ENCODE data around the gene CDK13.
A peak's percentile ranks its signal among the peaks of the same experiment; 100 is the strongest.
"Not testable (repeated sequence)": the region's sequence is repeated elsewhere in the genome, so short reads cannot be mapped to it uniquely, and the experiment has no call there.

The CDK13 gene

DNA sequence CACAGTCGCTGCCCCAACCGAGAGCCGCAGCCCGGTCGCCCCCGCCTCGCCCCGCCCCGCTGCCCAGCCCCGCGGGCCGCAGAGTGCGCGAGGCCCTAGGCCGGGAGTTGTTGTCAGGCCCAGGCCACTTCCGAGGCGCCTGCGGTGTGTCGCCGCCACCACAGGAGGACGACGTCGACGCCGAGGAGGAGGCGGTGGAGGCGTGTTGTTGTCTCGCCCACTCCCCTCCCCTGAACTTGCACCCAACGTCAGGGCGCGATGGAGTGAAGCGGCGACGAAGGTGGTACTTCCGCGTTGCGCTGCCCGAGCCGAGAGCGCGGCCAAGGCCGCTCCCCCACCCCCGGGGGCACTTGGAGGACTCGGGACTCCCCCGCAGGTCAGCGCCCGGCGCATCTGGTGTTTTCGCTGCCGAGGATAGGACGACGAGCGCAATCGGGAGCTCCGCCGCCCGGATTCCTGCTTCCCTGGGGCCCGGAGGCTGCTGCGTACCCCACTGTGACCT, at the start of gene CDK13:
Gene CDK13 (plus strand): TSS at position 286 of the 502 bp plus-strand sequence. CDS start 386 bp downstream, outside the sequence.
- peak; percentile 90 for DNase-seq (ENCODE audit: low spot score)

DNA sequence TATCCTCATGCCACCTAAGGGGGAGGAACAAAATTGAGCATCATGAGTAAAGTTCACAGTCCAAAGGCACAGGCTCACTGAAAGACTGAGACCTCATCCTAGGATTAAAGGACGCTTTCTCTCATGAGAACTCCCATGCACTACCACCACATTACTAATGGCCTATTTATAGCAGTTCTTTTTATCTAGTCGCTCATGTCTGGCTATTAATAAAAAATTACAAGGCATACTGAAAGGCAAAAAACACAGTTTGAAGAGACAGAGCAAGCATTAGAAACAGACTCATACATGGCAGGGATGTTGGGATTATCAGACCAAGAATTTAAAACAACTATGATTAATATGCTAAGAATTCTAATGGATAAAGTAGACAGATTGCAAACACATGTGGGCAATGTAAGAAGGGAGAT, 46.0 kb upstream of the CDK13 start:
- DNase-seq (ENCODE audit: low spot score), result no peak

DNA sequence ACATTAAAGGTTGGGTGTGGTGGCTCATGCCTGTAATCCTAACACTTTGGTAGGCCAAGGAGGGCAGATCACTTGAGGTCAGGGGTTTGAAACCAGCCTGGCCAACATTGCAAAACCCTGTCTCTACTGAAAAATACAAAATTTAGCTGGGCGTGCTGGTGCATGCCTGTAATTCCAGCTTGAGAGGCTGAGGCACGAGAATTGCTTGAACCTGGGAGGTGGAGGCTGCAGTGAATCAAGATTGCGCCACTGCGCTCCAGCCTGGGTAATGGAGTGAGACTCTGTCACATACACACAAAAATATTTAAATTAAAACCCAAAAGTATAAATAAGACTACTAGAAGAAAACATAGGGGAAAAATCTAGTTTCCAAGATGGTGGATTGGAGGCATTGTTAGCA, 41.9 kb upstream of the CDK13 start:
- no peak for DNase-seq (ENCODE audit: low spot score)

DNA sequence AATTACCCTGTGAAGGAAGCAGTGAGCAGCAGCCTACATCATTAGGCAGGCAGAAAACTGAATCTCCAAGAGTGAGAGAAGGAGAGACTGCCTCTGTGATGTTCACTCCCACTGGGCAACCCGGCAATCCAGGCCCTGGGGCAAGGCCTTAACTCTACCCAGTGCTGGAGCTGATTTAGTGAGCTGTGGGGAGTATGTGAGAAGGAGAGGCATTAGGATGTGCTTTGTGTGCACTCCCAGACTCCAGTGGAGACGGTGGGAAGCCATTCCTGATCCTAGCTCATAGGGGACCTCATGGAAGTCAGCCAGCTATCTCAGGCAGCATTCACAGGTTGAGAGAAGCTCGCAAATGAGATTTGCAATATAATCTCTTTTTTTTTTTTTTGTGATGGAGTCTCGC, 41.1 kb upstream of the CDK13 start:
- no peak for DNase-seq (ENCODE audit: low spot score)

DNA sequence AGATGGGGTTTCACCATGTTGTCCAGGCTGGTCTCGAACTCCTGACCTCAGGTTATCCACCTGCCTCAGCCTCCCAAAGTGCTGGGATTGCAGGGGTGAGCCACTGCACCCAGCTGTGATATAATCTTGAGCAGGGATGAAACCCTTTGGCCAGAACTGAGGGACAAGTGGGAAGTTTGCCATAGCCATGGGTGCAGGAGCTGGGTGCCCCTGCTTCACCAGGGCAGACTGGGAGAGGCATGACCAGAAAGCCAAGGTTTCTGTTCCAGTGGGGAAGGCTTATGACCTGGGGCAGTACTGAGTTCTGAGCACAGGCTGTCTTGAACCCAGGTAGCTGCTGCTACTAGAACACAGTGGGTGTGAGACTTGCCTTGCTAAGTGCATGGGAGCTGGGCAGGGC, 40.5 kb upstream of the CDK13 start:
- no peak for DNase-seq (ENCODE audit: low spot score)

DNA sequence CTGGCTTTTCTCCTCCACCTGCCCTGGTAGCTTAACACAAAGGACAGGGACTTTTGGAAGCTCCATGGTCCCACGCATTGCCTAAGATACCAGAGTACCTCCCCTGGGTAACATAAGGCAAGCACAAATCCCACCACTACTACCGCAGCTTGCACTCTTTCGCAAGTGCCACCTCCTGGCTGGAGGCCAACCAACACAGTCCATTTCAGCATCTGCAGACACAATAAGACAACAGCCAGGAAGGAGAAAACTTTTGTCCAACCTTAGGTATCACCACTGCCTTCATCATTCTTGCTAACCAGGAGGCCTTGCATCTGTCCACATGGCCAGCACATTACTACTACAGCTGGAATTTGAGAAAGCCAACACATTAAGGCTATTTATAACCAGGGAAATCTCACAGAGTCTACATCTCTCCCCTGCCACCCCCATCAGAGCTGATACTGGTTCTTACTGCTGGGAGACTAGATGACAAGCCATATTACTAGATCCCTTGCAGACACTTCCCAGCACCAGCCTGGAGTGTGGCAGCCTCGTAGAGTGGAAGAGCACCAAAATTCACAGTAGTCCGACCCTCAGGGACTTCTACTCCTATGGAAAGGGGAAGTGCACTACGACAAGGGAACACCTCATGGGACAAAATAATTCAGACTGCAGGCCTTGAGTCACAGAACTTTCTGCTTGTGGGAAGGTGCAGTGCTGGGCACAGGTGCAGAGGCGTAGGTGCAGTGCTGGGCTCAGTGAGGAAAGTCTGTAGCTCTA, 39.8 kb upstream of the CDK13 start:
- DNase-seq (ENCODE audit: low spot score), result no peak

DNA sequence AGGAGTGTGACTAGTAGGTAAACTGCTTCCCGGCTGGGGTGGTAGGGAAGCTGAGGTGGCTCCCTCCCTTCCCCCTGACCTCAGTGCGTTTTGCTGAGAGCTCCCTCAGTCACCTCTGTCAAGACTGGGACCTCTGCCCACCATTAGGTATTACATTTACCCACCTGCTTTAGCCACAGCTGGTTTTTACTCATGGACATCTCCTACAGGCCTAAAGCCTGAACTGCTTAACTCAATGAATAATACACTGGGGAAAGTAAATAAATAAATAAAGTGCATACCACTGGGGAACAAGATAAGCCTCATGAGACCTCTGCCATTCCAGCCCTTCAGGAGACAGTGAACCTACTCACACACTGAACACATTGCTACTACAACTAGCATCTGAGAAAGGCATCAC, 38.9 kb upstream of the CDK13 start:
- no peak for DNase-seq (ENCODE audit: low spot score)

DNA sequence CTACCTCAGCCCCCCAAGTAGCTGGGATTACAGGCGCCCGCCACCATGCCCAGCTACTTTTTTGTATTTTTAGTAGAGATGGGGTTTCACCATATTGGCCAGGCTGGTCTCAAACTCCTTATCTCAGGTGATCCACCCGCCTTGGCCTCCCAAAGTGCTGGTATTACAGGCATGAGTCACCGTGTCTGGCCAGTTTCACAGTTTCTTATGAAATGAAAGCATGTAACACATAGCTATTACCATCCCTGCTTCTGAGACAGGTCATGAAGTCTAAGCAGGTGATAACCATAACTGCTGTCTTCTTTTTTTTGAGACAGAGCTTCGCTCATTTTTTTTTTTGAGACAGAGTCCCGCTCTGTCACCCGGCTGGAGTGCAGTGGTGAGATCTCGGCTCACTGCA, 34.2 kb upstream of the CDK13 start:
- not testable (repeated sequence) for DNase-seq (ENCODE audit: low spot score)

DNA sequence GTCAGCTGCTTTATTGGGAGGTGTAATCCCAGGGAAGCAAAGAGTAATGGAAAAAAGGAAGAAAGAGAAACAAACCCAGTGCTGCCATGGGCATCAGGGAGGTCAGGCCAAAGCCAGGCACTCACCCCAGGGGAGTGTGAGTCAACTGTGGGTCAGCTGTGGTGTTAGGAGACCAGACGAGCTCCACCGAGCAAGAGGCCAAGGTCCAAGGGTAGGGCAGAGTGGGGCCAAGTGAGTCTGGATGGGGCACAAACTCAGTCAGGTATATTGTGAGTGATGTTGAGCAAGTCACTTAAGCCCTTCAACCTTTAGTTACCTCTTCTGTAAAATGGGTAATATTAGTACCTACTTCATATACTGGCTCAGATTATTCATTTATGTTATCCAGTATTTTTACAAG, 30.4 kb upstream of the CDK13 start:
- DNase-seq (ENCODE audit: low spot score), result no peak

DNA sequence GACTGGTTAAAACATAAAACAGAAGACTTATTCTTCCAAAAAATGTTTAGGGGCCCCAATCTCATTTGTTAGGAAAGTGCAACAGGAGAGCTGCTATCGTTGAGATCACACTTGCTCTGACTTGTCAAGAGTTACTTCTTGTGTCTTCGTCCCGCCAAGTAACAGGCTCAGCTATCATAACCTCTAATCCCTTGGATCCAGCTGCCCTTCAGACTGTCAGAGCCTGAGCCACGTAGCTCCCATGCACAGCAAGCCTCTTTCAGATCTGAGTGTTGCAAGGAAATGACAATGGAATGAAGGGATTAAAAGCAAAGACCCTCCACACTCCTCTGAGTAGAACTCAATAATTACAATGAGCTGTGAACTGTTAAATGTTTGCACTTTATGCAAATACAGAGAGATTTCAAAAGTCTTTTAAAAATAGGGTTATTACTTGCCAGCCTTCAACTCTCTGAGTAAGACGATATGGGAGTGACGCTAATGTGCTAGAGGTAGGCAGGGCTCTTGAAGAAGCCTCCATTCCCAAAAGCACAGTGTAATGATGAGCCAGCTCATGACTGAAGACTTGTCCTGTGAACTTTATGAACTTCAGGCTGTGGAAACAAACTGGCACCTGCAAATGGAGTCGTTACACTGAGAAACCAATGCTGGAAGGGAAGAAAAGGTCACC, 28.4 kb upstream of the CDK13 start:
- DNase-seq (ENCODE audit: low spot score), result no peak

DNA sequence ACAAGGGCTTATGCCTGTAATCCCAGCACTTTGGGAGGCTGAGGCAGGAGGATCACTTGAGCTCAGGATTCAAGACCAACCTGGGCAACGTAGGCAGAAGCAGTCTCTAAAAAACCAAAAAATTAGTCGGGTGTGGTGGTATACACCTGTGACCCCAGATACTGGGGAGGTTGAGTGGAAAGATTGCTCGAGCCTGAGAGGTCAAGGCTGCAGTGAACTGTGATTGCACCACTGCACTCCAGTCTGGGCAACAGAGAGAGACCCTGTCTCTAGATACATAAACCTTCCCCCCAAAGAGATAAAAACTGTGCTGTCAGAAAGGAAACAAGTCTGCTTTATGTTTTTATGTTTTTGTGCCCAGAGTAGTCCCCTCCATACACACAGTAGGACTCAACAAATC, 27.5 kb upstream of the CDK13 start:
- no peak for DNase-seq (ENCODE audit: low spot score)

DNA sequence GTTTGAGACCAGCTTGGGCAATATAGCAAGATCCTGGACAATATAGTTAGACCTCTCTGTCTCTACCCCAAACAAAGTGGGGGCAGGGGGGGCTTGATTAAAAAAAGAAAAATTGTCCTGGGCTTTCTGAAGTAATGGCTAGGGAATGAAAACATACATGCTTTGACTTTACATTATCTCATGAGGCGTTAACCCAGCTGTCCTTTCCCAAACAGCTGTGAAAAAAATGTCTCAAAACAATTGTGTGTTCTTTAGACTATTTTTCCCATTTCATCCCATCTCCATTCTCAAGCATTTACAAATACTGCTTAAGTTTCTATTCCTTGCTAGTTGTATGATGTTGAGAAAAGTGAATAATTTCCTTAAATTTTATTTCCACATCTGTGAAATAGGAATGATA, 27.0 kb upstream of the CDK13 start:
- DNase-seq (ENCODE audit: low spot score), result no peak

DNA sequence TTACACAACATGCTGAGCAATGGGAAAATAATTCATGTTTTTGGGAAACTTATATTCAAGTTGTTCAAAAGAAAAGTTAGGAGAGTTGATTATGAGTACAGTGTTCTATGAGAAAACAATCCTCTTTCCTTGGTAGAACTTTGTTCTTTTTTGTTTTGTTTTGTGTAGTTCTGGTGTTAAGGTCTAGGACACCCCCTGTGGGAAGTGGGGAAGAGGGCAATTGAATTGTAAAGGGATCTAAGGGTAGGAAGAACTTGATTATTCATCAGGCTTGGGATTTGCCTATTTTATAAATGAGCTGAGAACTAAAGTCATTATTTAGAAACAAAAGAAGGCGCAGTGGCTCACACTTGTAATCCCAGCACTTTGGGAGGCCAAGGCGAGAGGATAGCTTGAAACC, 25.9 kb upstream of the CDK13 start:
- DNase-seq (ENCODE audit: low spot score), result no peak

DNA sequence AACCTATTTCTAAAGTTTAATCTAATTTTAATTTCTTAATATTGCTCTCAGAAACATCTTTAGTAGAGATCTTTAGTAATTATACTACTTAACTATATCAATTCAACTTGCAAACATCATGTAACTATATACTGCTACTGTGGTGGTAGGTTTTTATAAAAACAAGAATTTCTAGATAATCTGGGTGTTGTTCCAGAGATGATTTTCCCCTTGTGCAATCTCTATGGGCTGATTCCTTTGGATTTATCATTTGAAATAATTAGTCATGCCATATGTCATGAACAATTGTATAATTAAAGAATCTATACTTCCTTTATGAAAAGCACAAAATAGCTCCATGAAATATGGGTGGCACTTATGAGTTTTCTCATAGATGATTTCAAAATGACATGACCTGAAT, 23.9 kb upstream of the CDK13 start:
- DNase-seq (ENCODE audit: low spot score), result no peak

DNA sequence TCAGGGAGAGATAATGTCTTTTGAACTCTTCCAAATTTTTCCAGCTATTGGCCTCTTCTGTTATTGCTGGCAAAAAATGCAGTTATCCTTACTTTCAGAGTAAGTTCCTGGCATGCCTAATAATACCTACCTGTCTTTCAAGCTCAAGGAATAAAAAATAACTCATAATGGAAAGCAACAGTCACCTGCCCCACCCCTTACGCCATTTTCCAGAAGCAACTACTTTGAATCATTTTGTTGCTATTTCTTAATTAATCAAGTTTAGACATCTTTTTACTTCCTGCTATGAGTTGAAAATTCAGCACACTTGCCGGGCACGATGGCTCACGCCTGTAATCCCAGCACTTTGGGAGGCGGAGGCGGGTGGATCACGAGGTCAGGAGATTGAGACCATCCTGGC, 23.0 kb upstream of the CDK13 start:
- no peak for DNase-seq (ENCODE audit: low spot score)

DNA sequence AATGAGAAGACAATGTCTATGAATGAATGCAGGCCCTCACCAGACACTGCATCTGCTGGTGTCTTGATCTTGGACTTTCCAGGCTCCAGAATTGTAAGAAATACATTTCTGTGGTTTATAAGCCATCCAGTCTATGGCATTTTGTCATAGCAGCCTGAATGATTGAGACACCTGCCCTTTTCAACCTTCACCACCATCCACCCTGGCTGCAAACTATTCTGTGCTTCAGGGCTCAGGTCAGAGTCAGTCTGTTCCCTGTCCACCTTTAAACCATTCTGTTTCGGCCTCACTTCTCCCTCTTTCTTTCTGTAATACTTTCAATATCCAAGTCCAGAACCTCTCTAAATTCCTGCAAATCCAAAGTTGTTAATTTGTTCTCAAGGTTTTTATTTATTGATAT, 15.9 kb upstream of the CDK13 start:
- no peak for DNase-seq (ENCODE audit: low spot score)

DNA sequence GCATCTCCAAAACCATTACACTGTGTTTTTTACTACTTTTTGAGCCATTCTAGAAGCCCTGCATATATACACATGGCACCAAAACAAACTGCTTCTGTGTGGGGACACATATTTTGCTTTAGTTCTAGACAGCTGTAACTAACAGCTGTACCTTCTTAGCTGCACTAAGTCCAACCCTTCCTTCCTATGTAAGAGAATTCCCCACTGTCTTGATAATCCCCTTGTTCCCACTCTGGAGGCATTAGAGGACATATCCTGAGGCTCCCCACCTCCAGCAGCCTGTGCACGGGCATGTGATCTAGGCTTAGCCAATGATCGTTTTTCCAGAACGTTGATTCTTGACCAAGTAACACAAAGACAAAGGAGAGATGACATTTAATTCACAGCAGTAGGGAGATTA, 13.3 kb upstream of the CDK13 start:
- DNase-seq (ENCODE audit: low spot score), result no peak

DNA sequence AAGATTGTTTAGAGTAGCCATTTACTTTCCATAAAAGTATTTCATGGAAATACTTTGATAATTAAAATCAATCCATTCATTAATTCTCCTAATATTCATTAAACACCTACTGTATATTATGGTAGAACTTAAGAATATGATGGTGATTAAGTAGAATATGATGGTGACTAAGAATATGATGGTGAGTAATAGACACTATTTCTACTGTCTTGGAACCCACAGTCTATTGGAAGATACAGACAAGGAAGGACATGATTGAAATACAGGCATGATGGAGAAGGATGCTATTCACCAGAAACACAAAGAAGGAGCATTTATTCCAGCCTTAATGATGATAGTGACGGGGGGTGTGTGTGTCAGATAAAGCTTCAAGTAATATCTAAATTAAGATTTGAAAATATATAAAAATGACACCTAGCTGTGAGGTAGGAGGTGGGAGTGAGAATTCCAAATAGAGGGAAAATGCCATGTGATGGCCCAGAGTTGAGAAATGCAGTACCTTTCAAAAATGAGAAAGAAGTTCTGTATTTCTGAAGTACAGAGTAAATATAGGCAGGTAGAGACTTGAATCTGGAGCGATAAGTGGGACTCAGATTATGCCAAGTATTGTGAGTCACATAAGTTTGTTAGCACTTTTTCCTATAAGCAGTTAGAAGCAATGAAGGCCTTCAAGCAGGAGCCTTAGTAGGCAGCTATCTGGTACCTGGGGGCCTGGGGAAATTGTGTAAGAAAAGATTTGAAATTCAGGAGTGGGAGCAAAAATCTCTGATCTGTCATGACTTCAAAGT, 12.5 kb upstream of the CDK13 start:
- no peak for DNase-seq (ENCODE audit: low spot score)

DNA sequence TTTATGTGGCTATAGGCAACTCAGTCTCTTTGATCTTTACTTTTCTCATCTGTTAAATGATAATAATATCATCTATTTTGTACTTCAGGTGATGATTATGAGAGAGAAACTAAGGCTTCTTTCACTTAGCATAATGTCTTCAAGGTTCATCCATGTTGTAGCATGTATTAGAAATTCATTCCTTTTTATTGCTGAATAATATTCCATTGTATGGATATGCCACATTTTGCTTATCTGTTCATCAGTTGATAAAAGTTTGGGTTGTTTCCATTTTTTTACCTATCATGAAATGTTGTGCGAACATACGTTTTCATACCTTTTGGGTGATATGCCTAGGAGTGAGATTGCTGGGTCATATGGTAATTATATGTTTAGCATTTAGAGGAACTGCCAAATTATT, 7.2 kb upstream of the CDK13 start:
- DNase-seq (ENCODE audit: low spot score), result no peak

DNA sequence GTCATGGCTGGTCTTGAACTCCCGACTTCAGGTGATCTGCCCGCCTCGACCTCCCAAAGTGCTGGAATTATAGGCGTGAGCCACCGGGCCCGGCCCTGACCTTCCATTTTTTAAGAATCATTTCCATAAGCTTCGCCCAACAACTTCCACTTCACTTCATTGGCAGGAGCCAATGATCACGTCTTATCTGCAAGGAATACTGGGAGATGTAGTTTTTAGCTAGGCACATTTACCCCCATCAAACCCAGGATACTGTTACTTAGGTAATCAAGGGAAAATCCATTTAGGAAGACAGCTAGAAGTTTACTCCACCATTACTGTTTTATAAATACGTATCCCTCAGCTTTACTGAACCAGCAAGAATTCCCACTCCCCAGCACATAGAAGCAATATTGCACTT, 3.4 kb upstream of the CDK13 start:
- DNase-seq (ENCODE audit: low spot score), result no peak

DNA sequence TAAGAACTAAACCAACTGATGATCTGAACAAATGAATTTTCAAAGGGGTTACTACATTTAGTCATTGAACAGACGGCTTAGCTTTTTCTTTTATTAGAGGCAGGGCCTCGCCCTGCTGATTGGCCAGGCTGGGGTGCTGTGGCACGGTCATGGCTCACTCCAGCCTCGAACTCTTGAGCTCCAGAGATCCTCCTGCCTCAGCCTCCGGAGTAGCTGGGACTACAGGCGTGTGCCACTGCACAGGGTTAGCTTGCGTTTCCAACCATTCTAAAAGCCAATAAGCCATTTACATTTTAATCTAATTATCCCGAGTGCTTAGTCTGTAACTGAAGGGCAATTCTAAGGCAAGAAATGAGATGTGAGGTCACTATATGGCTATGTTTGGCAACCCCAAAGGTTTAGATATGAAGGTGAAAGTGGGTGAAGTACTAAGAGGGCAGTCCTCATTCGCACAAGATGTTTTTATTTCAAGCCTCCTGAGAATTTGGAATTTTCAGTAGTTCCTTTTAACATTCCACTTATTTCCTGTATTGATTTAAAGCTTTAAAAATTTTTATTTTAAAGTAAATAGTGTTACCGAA, 1.6 kb upstream of the CDK13 start:
- no peak for DNase-seq (ENCODE audit: low spot score)
